ENCODE measurements around the gene CUEDC2. TPM values are rescaled to one million over a fixed set of nuclear protein-coding genes. Genes with fewer than 3 reads are reported as not detected.
"Not testable (repeated sequence)": the region's sequence is repeated elsewhere in the genome, so short reads cannot be mapped to it uniquely, and the experiment has no call there.

Gene CUEDC2
- total RNA-seq, 1 experiment from 2014 or later: 64.5 TPM

DNA sequence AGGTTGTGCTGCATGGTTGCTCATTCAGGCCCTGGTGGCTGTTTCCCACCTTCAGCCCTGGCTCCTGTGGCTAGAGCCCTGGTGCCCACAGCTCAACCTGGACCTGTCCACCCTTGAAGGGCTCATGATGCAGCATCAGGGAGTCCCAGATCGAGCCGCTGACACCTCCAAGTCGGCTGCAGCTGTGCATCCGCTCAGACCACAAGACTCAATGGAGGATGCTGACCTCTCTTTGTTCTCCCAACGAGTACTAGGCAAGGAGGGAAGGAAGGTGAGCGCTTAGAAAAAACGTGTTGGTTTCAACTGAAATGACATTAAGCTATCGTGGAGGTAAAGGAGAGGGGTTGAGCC, 28.4 kb upstream of the CUEDC2 start:
- intact Hi-C loops (cut with micrococcal nuclease): loop anchor here (2.0 kb wide), 1 partner anchor 42 kb away; the partner anchor contains the start of genes ACTR1A and SUFU
- Mint-ChIP-seq H3K9me3 (ENCODE audit: unreplicated experiment) (no peaks in the 10 kb centered on the region), H3K4me1 (ENCODE audit: insufficient read depth, unreplicated experiment) (peaks cover 19% of the 10 kb centered on the region), H3K27me3 (ENCODE audit: insufficient read depth, unreplicated experiment) (no peaks in the 10 kb centered on the region), H3K27ac (ENCODE audit: low read depth, unreplicated experiment) (no peak overlapping the region), H3K4me3 (ENCODE audit: unreplicated experiment) (peak overlapping the region; percentile 92), H3K36me3 (ENCODE audit: insufficient read depth, unreplicated experiment) (no peaks in the 10 kb centered on the region)
- ChIA-PET CTCF (interaction anchor here (0.6 to 2.4 kb wide), 5 partner anchors 10 to 41 kb away, joined by 3 to 11 read pairs (median 9); partner anchors contain the start of genes ACTR1A and C10orf95), POLR2A (interaction anchor here (0.7 to 4.4 kb wide), 12 partner anchors 10 to 309 kb away, joined by 3 to 77 read pairs (median 6); partner anchors contain the start of genes ACTR1A, C10orf95, CUEDC2 and NFKB2)
- no TSS peak for BruUV-seq (replicated peaks)
- no peak for DNase-seq (ENCODE audit: unreplicated experiment)
- TF ChIP-seq, protein P1, sequence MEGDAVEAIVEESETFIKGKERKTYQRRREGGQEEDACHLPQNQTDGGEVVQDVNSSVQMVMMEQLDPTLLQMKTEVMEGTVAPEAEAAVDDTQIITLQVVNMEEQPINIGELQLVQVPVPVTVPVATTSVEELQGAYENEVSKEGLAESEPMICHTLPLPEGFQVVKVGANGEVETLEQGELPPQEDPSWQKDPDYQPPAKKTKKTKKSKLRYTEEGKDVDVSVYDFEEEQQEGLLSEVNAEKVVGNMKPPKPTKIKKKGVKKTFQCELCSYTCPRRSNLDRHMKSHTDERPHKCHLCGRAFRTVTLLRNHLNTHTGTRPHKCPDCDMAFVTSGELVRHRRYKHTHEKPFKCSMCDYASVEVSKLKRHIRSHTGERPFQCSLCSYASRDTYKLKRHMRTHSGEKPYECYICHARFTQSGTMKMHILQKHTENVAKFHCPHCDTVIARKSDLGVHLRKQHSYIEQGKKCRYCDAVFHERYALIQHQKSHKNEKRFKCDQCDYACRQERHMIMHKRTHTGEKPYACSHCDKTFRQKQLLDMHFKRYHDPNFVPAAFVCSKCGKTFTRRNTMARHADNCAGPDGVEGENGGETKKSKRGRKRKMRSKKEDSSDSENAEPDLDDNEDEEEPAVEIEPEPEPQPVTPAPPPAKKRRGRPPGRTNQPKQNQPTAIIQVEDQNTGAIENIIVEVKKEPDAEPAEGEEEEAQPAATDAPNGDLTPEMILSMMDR (IDR thresholded peaks at IDR 0.05; ENCODE audit: unreplicated experiment): no peak

DNA sequence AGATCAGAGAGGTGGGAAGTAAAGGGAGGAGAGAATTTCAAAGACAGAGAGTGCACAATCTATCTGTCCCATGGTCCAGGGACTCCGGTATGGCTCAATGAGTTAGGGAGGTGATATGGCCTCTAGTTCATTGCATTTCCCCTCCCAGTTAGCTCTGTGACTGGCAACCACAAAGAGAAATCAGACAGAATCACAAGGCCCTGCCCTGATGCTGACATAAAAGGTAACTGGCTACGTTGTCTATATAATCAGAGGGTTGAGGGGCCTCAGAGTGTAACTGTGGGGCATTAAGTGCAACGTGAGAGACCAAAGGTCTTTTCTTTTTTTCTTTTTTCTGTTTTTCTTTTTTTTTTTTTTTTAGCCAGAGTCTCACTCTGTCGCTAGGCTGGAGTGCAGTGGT, 26.3 kb upstream of the CUEDC2 start:
- no peaks in the 10 kb centered on the region for H3K27me3 Mint-ChIP-seq (ENCODE audit: insufficient read depth, unreplicated experiment)
- BruUV-seq (replicated peaks): no TSS peak
- no peak for DNase-seq (ENCODE audit: unreplicated experiment)
- H3K27ac Mint-ChIP-seq (ENCODE audit: low read depth, unreplicated experiment): no peak overlapping the region
- peaks cover 22% of the 10 kb centered on the region for H3K4me1 Mint-ChIP-seq (ENCODE audit: insufficient read depth, unreplicated experiment)
- H3K4me3 Mint-ChIP-seq (ENCODE audit: unreplicated experiment): no peak overlapping the region
- CTCF ChIA-PET: interaction anchor here (0.7 kb wide), 1 partner anchor 64 kb away, joined by 3 read pairs; no protein-coding TSS in a partner anchor
- intact Hi-C loops (cut with micrococcal nuclease): no loop called here
- no peaks in the 10 kb centered on the region for H3K36me3 Mint-ChIP-seq (ENCODE audit: insufficient read depth, unreplicated experiment)
- TF ChIP-seq, protein P1 (IDR thresholded peaks at IDR 0.05; ENCODE audit: unreplicated experiment): no peak
- POLR2A ChIA-PET: interaction anchor here (1.3 kb wide), 1 partner anchor 44 kb away, joined by 3 read pairs; the partner anchor contains the start of gene ACTR1A
- H3K9me3 Mint-ChIP-seq (ENCODE audit: unreplicated experiment): no peaks in the 10 kb centered on the region

DNA sequence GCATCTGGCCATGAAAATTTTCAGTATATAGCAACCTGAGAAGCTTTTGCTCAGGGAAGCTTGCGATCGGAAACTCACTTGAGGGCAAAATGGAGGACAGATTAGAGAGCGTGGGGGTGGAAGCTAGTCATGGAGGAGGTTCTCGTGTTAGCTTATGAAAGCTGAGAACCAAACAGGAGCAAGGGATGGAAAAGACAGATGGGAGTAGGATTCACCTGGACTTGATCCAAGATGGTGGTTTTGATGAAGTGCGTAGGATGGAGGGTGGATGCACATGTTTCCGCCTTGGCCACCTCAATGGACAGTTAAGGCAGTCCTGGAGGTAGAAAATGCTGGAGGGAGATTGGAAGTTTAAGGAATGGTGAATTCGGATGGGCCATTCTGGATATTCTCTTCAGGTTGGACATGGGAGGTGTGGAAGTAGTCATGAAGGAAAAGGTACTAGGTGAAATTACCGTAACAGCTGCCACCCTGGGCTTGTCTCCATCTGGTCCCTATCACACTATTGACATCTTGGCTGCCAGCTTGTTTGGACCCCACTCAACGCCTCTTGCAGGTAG, 25.3 kb upstream of the CUEDC2 start:
- TF ChIP-seq, protein P1 (IDR thresholded peaks at IDR 0.05; ENCODE audit: unreplicated experiment): no peak
- POLR2A ChIA-PET: interaction anchor here (1.3 to 1.4 kb wide), 2 partner anchors 45 to 64 kb away, joined by 3 to 7 read pairs; partner anchors contain the start of gene ACTR1A
- no TSS peak for BruUV-seq (replicated peaks)
- intact Hi-C loops (cut with micrococcal nuclease): no loop called here
- H3K9me3 Mint-ChIP-seq (ENCODE audit: unreplicated experiment): no peaks in the 10 kb centered on the region
- CTCF ChIA-PET: interaction anchor here (1.3 to 1.8 kb wide), 2 partner anchors 21 to 38 kb away, joined by 4 to 5 read pairs; partner anchors contain the start of gene FBXL15
- no peak overlapping the region for H3K4me3 Mint-ChIP-seq (ENCODE audit: unreplicated experiment)
- no peak overlapping the region for H3K27ac Mint-ChIP-seq (ENCODE audit: low read depth, unreplicated experiment)
- H3K36me3 Mint-ChIP-seq (ENCODE audit: insufficient read depth, unreplicated experiment): peaks cover 7% of the 10 kb centered on the region
- no peak for DNase-seq (ENCODE audit: unreplicated experiment)
- peaks cover 29% of the 10 kb centered on the region for H3K4me1 Mint-ChIP-seq (ENCODE audit: insufficient read depth, unreplicated experiment)
- H3K27me3 Mint-ChIP-seq (ENCODE audit: insufficient read depth, unreplicated experiment): no peaks in the 10 kb centered on the region

DNA sequence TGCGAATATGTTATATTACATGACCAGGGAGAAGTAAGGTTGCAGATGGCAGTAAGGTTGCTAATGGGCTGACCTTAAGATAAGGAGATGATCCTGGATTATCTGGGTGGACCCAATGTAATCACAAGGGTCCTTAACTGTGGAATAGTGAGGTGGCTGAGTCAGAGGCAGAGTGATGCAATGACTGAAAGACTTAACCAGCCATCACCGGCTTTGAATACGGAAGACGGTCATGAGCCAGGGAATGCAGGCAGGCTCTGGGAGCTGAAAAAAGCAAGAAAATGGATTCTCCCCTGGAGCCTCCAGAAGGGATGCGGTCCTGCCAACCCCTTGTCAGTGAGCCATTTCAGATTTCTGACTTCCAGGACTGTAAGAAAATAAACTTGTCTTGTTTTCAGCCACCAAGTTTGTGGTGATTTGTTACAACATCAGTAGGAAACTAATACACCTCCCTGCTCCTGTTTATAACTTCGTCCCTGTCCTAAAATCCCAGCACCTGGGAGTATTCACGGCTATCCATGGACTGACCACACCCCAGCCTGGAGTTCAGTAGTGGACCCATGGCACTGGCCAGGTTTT, 23.6 kb upstream of the CUEDC2 start:
- H3K27ac Mint-ChIP-seq (ENCODE audit: low read depth, unreplicated experiment): peak overlapping the region; percentile 64

DNA sequence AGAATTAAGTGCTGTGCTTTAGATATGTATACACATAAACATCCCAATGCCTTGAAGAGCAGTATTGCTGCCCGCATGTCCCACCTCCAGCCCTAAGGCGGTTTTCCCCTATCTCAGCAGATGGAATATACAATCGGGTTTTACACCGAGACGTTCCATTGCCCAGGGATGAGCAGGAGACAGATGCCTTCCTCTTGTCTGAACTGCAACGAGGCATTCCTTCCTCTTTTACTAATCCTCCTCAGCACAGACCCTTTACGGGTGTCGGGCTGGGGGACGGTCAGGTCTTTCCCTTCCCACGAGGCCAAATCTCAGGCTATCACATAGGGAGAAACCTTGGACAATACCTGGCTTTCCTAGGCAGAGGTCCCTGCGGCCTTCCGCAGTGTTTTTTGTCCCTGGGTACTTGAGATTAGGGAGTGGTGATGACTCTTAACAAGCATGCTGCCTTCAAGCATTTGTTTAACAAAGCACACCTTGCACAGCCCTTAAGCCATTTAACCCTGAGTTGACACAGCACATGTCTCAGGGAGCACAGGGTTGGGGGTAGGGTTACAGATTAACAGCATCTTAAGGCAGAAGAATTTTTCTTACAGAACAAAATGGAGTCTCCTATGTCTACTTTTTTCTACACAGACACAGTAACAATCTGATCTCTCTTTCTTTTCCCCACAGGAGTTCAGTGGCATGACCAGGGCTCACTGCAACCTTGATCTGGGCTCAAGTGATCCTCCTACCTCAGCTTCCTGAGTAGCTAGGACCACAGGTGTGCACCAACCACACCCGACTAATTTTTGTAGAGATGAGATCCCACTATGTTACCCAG, 22.5 kb upstream of the CUEDC2 start:
- Mint-ChIP-seq H3K27ac (ENCODE audit: low read depth, unreplicated experiment) (peak overlapping the region; percentile 64), H3K36me3 (ENCODE audit: insufficient read depth, unreplicated experiment) (peaks cover 23% of the 10 kb centered on the region), H3K4me1 (ENCODE audit: insufficient read depth, unreplicated experiment) (peaks cover 14% of the 10 kb centered on the region)
- BruUV-seq (replicated peaks); H3K9me3 Mint-ChIP-seq (ENCODE audit: unreplicated experiment); H3K4me3 Mint-ChIP-seq (ENCODE audit: unreplicated experiment); DNase-seq (ENCODE audit: unreplicated experiment); CTCF ChIA-PET; H3K27me3 Mint-ChIP-seq (ENCODE audit: insufficient read depth, unreplicated experiment); POLR2A ChIA-PET; intact Hi-C loops (cut with micrococcal nuclease): not testable (repeated sequence)

More for the DNA sequence above, 23.6 kb upstream of the CUEDC2 start:
- ChIA-PET POLR2A (interaction anchor here (0.7 to 1.7 kb wide), 5 partner anchors 23 to 304 kb away, joined by 3 to 6 read pairs (median 5); partner anchors contain the start of genes ACTR1A, CUEDC2, FBXL15 and NOLC1), CTCF (interaction anchor here (1.8 kb wide), 1 partner anchor 36 kb away, joined by 5 read pairs; the partner anchor contains the start of gene FBXL15)
- no peak overlapping the region for H3K4me3 Mint-ChIP-seq (ENCODE audit: unreplicated experiment)
- H3K27me3 Mint-ChIP-seq (ENCODE audit: insufficient read depth, unreplicated experiment): no peaks in the 10 kb centered on the region
- BruUV-seq (replicated peaks): TSS peak; percentile 31
- peak; percentile 80 for DNase-seq (ENCODE audit: unreplicated experiment)
- peaks cover 18% of the 10 kb centered on the region for H3K4me1 Mint-ChIP-seq (ENCODE audit: insufficient read depth, unreplicated experiment)
- intact Hi-C loops (cut with micrococcal nuclease): no loop called here
- H3K36me3 Mint-ChIP-seq (ENCODE audit: insufficient read depth, unreplicated experiment): peaks cover 23% of the 10 kb centered on the region
- TF ChIP-seq, protein P1 (IDR thresholded peaks at IDR 0.05; ENCODE audit: unreplicated experiment): no peak
- no peaks in the 10 kb centered on the region for H3K9me3 Mint-ChIP-seq (ENCODE audit: unreplicated experiment)

Measured in MCF 10A (cell line).